K562 (cell line): Measurements from ENCODE around the gene MEIS1. TPM values are rescaled to one million over a fixed set of nuclear protein-coding genes. Genes with fewer than 3 reads are reported as not detected.

ENCODE experiments used
- ATAC-seq: fragments of 200-7000 bp; cut with Tn5 transposase; 3 replicates; pipeline ENCODE4 v1.9.1; 2020; ENCODE audit warnings: moderate library complexity
- BruUV-seq: library from RNA; stranded (reverse); fragments of 400-500 nt; replicated peaks from 2 replicates; lab custom pipeline; 2021; lab: Mats Ljungman, UMichigan
- CTCF ChIA-PET: fragments of 300-600 bp; formaldehyde crosslinking; extraction: SDS; loops from one replicate; lab custom pipeline; 2021; ENCODE audit warnings: low intra/inter-chr PET ratio; lab: Yijun Ruan, JAX
- POLR2A ChIA-PET: fragments of 300-600, 350-650 bp; sonication (Branson Sonifier 250); formaldehyde crosslinking; extraction: SDS; loops from one replicate; lab custom pipeline; 2021; ENCODE audit warnings: antibody characterized with exemption, inconsistent platforms; lab: Yijun Ruan, JAX
- DNase-seq, 4 experiments: peaks; one replicate each; pipeline versions ENCODE4 v3.0.0 to v3.0.0-alpha.2; 2011 to 2018; ENCODE audit warnings: low spot score in 3 of 4, mixed read lengths in 3 of 4; ENCODE audit errors: extremely low read depth in 1 of 4
- FAIRE-seq: peaks from 2 replicates; lab custom pipeline; 2011; peaks lifted over from hg19 to GRCh38; lab: Jason Lieb, UNC
- H2AFZ ChIP-seq: 2 replicates; pipeline ENCODE4 v1.6.0; 2011; ENCODE audit warnings: low read depth, low read length, control low read depth, inconsistent platforms
- H3K27ac ChIP-seq: fragments of 200-600 bp; 3 replicates; pipeline ENCODE4 v1.8.0; 2011; ENCODE audit warnings: low read depth, mild to moderate bottlenecking, control low read depth, inconsistent platforms, low read length, moderate library complexity, mixed read lengths; ENCODE audit errors: extremely low read depth
- H3K27me3 ChIP-seq, 2 experiments: fragments of 300-600 bp in 1 of 2; 2 replicates in 1 of 2; 3 replicates in 1 of 2; pipeline versions ENCODE4 v1.6.0 to v1.8.0; 2011; ENCODE audit warnings: inconsistent platforms in 2 of 2, low read length in 2 of 2, mild to moderate bottlenecking in 1 of 2, mixed read lengths in 1 of 2, moderate library complexity in 1 of 2; ENCODE audit not compliant: control insufficient read depth in 2 of 2, insufficient read depth in 2 of 2
- H3K36me3 ChIP-seq: fragments of 300-600 bp; 3 replicates; pipeline ENCODE4 v1.8.0; 2011; ENCODE audit warnings: mild to moderate bottlenecking, low read length, inconsistent platforms; ENCODE audit not compliant: control insufficient read depth, insufficient read depth
- H3K4me1 ChIP-seq, 2 experiments: fragments of 200-600 bp in 1 of 2; replicated peaks in 1 of 2; 2 replicates in 1 of 2; 3 replicates in 1 of 2; pipeline versions ENCODE4 v1.5.1 to v1.8.0; 2011; ENCODE audit warnings: inconsistent platforms in 2 of 2, low read length in 2 of 2, mild to moderate bottlenecking in 1 of 2, mixed read lengths in 1 of 2, moderate library complexity in 1 of 2; ENCODE audit not compliant: control insufficient read depth in 2 of 2, insufficient read depth in 2 of 2
- H3K4me2 ChIP-seq: 2 replicates; pipeline ENCODE4 v1.6.1; 2011; ENCODE audit warnings: low read length, control low read depth, inconsistent platforms, mixed read lengths; ENCODE audit not compliant: insufficient read depth
- H3K4me3 ChIP-seq: fragments of 200-600 bp; sonication (generic), shearing (Covaris generic); 2 replicates; pipeline ENCODE4 v1.5.1; 2016; ENCODE audit warnings: control low read depth, inconsistent platforms
- H3K79me2 ChIP-seq: fragments of 200-600 bp; 3 replicates; pipeline ENCODE4 v1.8.0; 2011; ENCODE audit warnings: low read length, inconsistent platforms; ENCODE audit not compliant: control insufficient read depth, insufficient read depth
- H3K9ac ChIP-seq, 2 experiments: 2 replicates each; pipeline versions ENCODE4 v1.6.0 to v1.6.1; 2011; ENCODE audit warnings: low read depth in 2 of 2, low read length in 2 of 2, control low read depth in 1 of 2, inconsistent platforms in 1 of 2, mild to moderate bottlenecking in 1 of 2, mixed read lengths in 1 of 2; ENCODE audit not compliant: insufficient read depth in 1 of 2
- H3K9me1 ChIP-seq: one replicate; pipeline ENCODE4 v1.6.0; 2011; ENCODE audit warnings: inconsistent platforms, mild to moderate bottlenecking, low read length, moderate library complexity; ENCODE audit not compliant: control insufficient read depth, insufficient read depth
- H3K9me3 ChIP-seq: replicated peaks from 2 replicates; pipeline ENCODE4 v1.5.1; 2011; ENCODE audit warnings: low read depth, low read length, inconsistent platforms; ENCODE audit not compliant: control insufficient read depth, insufficient read depth
- H4K20me1 ChIP-seq: replicated peaks from 2 replicates; pipeline ENCODE4 v1.6.1; 2011; ENCODE audit warnings: low read length, inconsistent platforms, mixed read lengths; ENCODE audit not compliant: control insufficient read depth, insufficient read depth
- CEBPB ChIP-seq: fragments of 450-650 bp; IDR thresholded peaks from 2 replicates; pipeline ENCODE4 v1.6.1; 2016; ENCODE audit warnings: missing genetic modification characterization, missing compliant biosample characterization
- CTBP1 ChIP-seq: fragments of 450-650 bp; IDR thresholded peaks from 2 replicates; pipeline ENCODE4 v1.6.1; 2016; ENCODE audit warnings: borderline replicate concordance
- PKNOX1 ChIP-seq: fragments of 450-650 bp; IDR thresholded peaks from 2 replicates; pipeline ENCODE4 v1.6.1; 2016
- RBM17 ChIP-seq: fragments of 200-400 bp; formaldehyde crosslinking; IDR thresholded peaks from 2 replicates; pipeline ENCODE4 v1.6.1; 2017; ENCODE audit warnings: low read depth, mild to moderate bottlenecking, low read length, borderline replicate concordance
- ZEB2 ChIP-seq: fragments of 450-650 bp; IDR thresholded peaks from 2 replicates; pipeline ENCODE4 v1.6.1; 2016
- WGBS: fragments of 100-300 bp; shearing (Covaris generic); methylation state at CpG from one replicate; pipeline ENCODE4 v1.1.6; 2016; ENCODE audit warnings: low coverage, mixed read lengths; ENCODE audit not compliant: insufficient coverage; ENCODE audit errors: missing lambda C conversion rate; 5-methylcytosine and 5-hydroxymethylcytosine counted together
- in situ Hi-C: fragments of 300-500 bp; cut with MboI; formaldehyde crosslinking; loops from 4 replicates; pipeline ENCODE4 v1.15.0; 2018; ENCODE audit warnings: inconsistent platforms, mixed read lengths
- intact Hi-C: fragments of 100-400 bp; cut with micrococcal nuclease; formaldehyde crosslinking; loops from 2 replicates; pipeline ENCODE4 v1.14.2; 2022
- polyA plus RNA-seq, 8 experiments: library from polyadenylated mRNA; depleted of rRNA in 4 of 8; stranded (reverse) in 5 of 8; unstranded in 3 of 8; fragments of >200 nt; fragmentation: Nextera tagmentation in 2 of 8; fragmentation: Illumina TruSeq in 1 of 8; extraction: Ambion mirVana in 2 of 8; extraction: Trizol in 1 of 8; gene quantifications; 2 replicates each; pipeline versions ENCODE4 v1.2.1 to v1.2.3, GENCODE V29; 2011 to 2014; ENCODE audit warnings: inconsistent platforms in 1 of 8, missing spikeins in 1 of 8
- total RNA-seq, 7 experiments: library from RNA; depleted of rRNA in 6 of 7; stranded (reverse); fragments of >200 nt in 6 of 7; fragmentation: Illumina TruSeq in 2 of 7; extraction: Trizol in 2 of 7; gene quantifications; 2 replicates each; pipeline versions ENCODE4 v1.2.1 to v1.2.3, GENCODE V29; 2011 to 2021; ENCODE audit warnings: low replicate concordance in 1 of 7

MEIS1 gene
- total and polyA plus RNA-seq, 9 of the 15 experiments (the other 6 are each of a cell fraction or from before 2014, with no cell fraction given) = 2.3 to 9.0 (median 5.9) TPM

- no peaks in the 10 kb centered on the region for H3K9me3 ChIP-seq
- intact Hi-C loops = no loop called here
- H3K4me2 ChIP-seq = no peak overlapping the region
- FAIRE-seq (no peak), DNase-seq (no peak)
- no peaks in the 10 kb centered on the region for H3K27me3 ChIP-seq
- H3K79me2 ChIP-seq = no peaks in the 10 kb centered on the region
- POLR2A ChIA-PET = no interaction called here
- peaks cover 0 to 8% of the 10 kb centered on the region in 2 experiments; a peak in 3 of 5 replicates for H3K4me1 ChIP-seq
- TF ChIP-seq PKNOX1 (peak; percentile 47), ZEB2 (peak; percentile 53; the same call in 1 of the 2 replicates), CTBP1 (peak; percentile 32; the same call in 1 of the 2 replicates), RBM17 (no peak), CEBPB (tag) (peak; percentile 36; the same call in 1 of the 2 replicates)
- TF ChIP-seq, all 486 proteins: peak for 4
- Histone ChIP-seq H3K9ac (no peak overlapping the region), H3K36me3 (no peaks in the 10 kb centered on the region), H2AFZ (no peak overlapping the region), H3K9me1 (no peaks in the 10 kb centered on the region), H4K20me1 (no peaks in the 10 kb centered on the region), H3K27ac (no peak overlapping the region), H3K4me3 (no peak overlapping the region)
- BruUV-seq = no TSS peak
- ATAC-seq = no peak
- 53% methylated on average over 4 of the region's 4 CpGs for WGBS
- CTCF ChIA-PET = no interaction called here
- in situ Hi-C loops = no loop called here
These were observed 133.8 kb downstream of the MEIS1 start for GRCh38 chr2:66568650-66569300.
